CD4-positive, alpha-beta T cell (primary cell): Measurements from ENCODE around the gene SH2D5. TPM values are rescaled to one million over a fixed set of nuclear protein-coding genes. Genes with fewer than 3 reads are reported as not detected.
A peak's percentile ranks its signal among the peaks of the same experiment; 100 is the strongest.

Experiments
- ATAC-seq: fragments of 200-7000 bp; cut with Tn5 transposase; one replicate; pipeline ENCODE4 v1.10.0; 2022; ENCODE audit warnings: mild to moderate bottlenecking; ENCODE audit not compliant: poor library complexity
- CTCF ChIA-PET: fragments of 350-600 bp; sonication (Branson Sonifier 250); formaldehyde crosslinking; loops from one replicate; lab custom pipeline; 2021; ENCODE audit warnings: antibody characterized with exemption, inconsistent platforms; lab: Charles Lee
- POLR2A ChIA-PET: fragments of 350-600 bp; sonication (Branson Sonifier 250); formaldehyde crosslinking; loops from one replicate; lab custom pipeline; 2021; ENCODE audit warnings: antibody characterized with exemption, inconsistent platforms; lab: Charles Lee
- DNase-seq, 14 experiments: peaks; one replicate each; pipeline ENCODE4 v3.0.0-alpha.2; 2013 to 2020; ENCODE audit warnings: mixed read lengths in 2 of 14
- H3K27ac ChIP-seq, 2 donors: one replicate each; pipeline versions ENCODE4 v1.5.1 to v1.7.0; 2013; ENCODE audit warnings: low read length in 2 of 2, low read depth in 1 of 2, mild to moderate bottlenecking in 1 of 2
- H3K27me3 ChIP-seq, 2 experiments: 1 replicate in 1 of 2; 2 replicates in 1 of 2; pipeline versions ENCODE4 v1.6.1 to v1.7.0; 2013; ENCODE audit warnings: low read length in 2 of 2, control low read depth in 1 of 2, mild to moderate bottlenecking in 1 of 2, moderate library complexity in 1 of 2; ENCODE audit not compliant: insufficient read depth in 2 of 2, control insufficient read depth in 1 of 2
- H3K36me3 ChIP-seq: one replicate; pipeline ENCODE4 v1.6.1; 2013; ENCODE audit warnings: low read length, control low read depth; ENCODE audit not compliant: insufficient read depth
- H3K4me1 ChIP-seq: one replicate; pipeline ENCODE4 v1.6.1; 2013; ENCODE audit warnings: low read length, control low read depth; ENCODE audit not compliant: insufficient read depth
- H3K4me3 ChIP-seq: one replicate; pipeline ENCODE4 v1.5.1; 2013; ENCODE audit warnings: mild to moderate bottlenecking, low read length, moderate library complexity
- H3K9me3 ChIP-seq, 2 experiments: 1 replicate in 1 of 2; 2 replicates in 1 of 2; pipeline versions ENCODE4 v1.6.1 to v1.7.0; 2013; ENCODE audit warnings: low read length in 2 of 2, mild to moderate bottlenecking in 2 of 2, control low read depth in 1 of 2, moderate library complexity in 1 of 2; ENCODE audit not compliant: control insufficient read depth in 1 of 2, insufficient read depth in 1 of 2
- H3K27ac Mint-ChIP-seq: one replicate; pipeline ENCODE4 v1.8.0; 2020; ENCODE audit warnings: mixed read lengths
- H3K27me3 Mint-ChIP-seq: one replicate; pipeline ENCODE4 v1.8.0; 2021; ENCODE audit warnings: mixed read lengths
- H3K36me3 Mint-ChIP-seq: one replicate; pipeline ENCODE4 v1.8.0; 2021; ENCODE audit warnings: low read depth, mixed read lengths
- H3K4me1 Mint-ChIP-seq: one replicate; pipeline ENCODE4 v1.8.0; 2021; ENCODE audit warnings: low read depth, mixed read lengths
- H3K4me3 Mint-ChIP-seq: one replicate; pipeline ENCODE4 v1.8.0; 2020; ENCODE audit warnings: mild to moderate bottlenecking, mixed read lengths
- H3K9me3 Mint-ChIP-seq: one replicate; pipeline ENCODE4 v1.8.0; 2020; ENCODE audit warnings: mixed read lengths
- intact Hi-C, 2 experiments: fragments of 100-400 bp; cut with DNase I in 1 of 2; cut with micrococcal nuclease in 1 of 2; formaldehyde crosslinking; loops; one replicate each; pipeline versions ENCODE4 v1.15.1 to v1.9.0; 2023 to 2025; cut with DNase I, micrococcal nuclease
- total RNA-seq, 174 experiments: library from RNA in 2 of 174; stranded (reverse) in 2 of 174; gene quantifications; one replicate each; pipeline ENCODE4 v1.2.3 and lab custom pipeline; 2021 to 2026
- TF ChIP-seq, protein P1 (sequence below): fragments of 200-600 bp; IDR thresholded peaks from one replicate; pipeline ENCODE4 v1.8.0; 2022; ENCODE audit warnings: antibody characterized with exemption, mild to moderate bottlenecking

The SH2D5 gene
- total RNA-seq, 2 experiments from 2014 or later, result 0.08 TPM; not detected in 1

DNA sequence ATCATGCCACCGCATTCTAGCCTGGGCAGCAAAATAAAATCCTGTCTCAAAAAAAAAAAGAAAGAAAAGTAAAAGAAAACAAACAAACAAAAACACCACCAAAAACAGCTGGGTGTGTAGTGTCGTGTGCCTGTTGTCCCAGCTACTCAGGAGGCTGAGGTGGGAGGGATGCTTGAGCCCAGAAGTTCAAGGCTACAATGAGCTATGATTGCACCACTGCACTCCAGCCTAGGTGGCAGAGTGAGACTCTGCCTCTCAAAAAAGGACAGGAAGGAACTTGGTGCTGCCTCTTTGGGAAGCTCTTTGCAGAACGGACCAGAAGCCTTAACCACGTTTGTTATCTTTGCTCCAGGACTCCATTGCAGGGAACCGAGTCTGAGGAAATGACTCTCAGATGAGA is 25.7 kb downstream of the SH2D5 start:
- ATAC-seq (no peak), DNase-seq (no peak)
- H3K36me3 ChIP-seq, result no peaks in the 10 kb centered on the region
- Mint-ChIP-seq H3K36me3 (no peaks in the 10 kb centered on the region), H3K27ac (no peak overlapping the region), H3K9me3 (no peaks in the 10 kb centered on the region), H3K27me3 (peaks cover 5% of the 10 kb centered on the region), H3K4me3 (no peak overlapping the region), H3K4me1 (no peaks in the 10 kb centered on the region)
- TF ChIP-seq, protein P1, sequence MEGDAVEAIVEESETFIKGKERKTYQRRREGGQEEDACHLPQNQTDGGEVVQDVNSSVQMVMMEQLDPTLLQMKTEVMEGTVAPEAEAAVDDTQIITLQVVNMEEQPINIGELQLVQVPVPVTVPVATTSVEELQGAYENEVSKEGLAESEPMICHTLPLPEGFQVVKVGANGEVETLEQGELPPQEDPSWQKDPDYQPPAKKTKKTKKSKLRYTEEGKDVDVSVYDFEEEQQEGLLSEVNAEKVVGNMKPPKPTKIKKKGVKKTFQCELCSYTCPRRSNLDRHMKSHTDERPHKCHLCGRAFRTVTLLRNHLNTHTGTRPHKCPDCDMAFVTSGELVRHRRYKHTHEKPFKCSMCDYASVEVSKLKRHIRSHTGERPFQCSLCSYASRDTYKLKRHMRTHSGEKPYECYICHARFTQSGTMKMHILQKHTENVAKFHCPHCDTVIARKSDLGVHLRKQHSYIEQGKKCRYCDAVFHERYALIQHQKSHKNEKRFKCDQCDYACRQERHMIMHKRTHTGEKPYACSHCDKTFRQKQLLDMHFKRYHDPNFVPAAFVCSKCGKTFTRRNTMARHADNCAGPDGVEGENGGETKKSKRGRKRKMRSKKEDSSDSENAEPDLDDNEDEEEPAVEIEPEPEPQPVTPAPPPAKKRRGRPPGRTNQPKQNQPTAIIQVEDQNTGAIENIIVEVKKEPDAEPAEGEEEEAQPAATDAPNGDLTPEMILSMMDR, result no peak
- H3K27me3 ChIP-seq, result peaks cover 0 to under 1% of the 10 kb centered on the region in 2 experiments
- no peaks in the 10 kb centered on the region for H3K4me1 ChIP-seq
- CTCF ChIA-PET, result interaction anchor here (0.7 to 1.2 kb wide), 2 partner anchors 10 to 375 kb away, joined by 4 to 5 read pairs; no protein-coding TSS in a partner anchor
- no peak overlapping the region for H3K4me3 ChIP-seq
- POLR2A ChIA-PET, result no interaction called here
- intact Hi-C loops, result no loop called here
- H3K27ac ChIP-seq, result no peak overlapping the region
- peaks cover 0 to 5% of the 10 kb centered on the region in 2 experiments for H3K9me3 ChIP-seq

DNA sequence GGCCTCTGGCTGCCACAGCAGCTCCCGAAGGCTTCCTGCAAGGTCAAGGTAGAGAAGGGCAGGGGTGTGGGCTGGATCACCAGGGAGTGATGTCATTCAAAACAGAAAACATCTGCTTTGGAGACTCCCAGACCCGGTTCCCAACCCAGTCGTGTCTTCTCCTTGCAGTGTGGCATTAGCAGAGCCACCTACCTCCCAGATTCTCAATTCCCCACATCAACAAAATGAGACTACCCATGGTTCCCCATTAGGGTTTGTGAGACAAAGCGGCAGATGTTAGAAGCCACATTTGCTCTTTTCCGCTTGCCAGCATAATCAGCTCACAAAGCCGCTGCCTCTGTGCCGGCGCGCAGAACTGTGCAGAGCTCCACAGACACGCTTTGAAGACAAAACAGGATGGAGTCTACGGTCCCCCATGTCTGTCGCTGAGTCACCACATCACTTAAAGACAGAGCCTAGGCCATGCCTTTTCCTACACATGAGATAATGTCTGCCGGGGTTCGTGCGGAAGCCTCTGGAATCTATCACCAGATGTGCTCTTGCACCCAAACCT is 27.2 kb downstream of the SH2D5 start:
- Mint-ChIP-seq H3K4me3 (no peak overlapping the region), H3K36me3 (no peaks in the 10 kb centered on the region), H3K9me3 (no peaks in the 10 kb centered on the region), H3K4me1 (no peaks in the 10 kb centered on the region), H3K27ac (no peak overlapping the region), H3K27me3 (peaks cover 5% of the 10 kb centered on the region)
- no peak overlapping the region for H3K4me3 ChIP-seq
- ATAC-seq (peak; percentile 34), DNase-seq (peak in 1 of 14 experiments; percentile 18)
- no peaks in the 10 kb centered on the region for H3K36me3 ChIP-seq
- H3K4me1 ChIP-seq, result no peaks in the 10 kb centered on the region
- H3K9me3 ChIP-seq, result peaks cover 0 to 5% of the 10 kb centered on the region in 2 experiments
- POLR2A ChIA-PET, result no interaction called here
- H3K27ac ChIP-seq, result no peak overlapping the region
- CTCF ChIA-PET, result no interaction called here
- intact Hi-C loops, result no loop called here
- TF ChIP-seq, protein P1, result no peak
- no peaks in the 10 kb centered on the region for H3K27me3 ChIP-seq

DNA sequence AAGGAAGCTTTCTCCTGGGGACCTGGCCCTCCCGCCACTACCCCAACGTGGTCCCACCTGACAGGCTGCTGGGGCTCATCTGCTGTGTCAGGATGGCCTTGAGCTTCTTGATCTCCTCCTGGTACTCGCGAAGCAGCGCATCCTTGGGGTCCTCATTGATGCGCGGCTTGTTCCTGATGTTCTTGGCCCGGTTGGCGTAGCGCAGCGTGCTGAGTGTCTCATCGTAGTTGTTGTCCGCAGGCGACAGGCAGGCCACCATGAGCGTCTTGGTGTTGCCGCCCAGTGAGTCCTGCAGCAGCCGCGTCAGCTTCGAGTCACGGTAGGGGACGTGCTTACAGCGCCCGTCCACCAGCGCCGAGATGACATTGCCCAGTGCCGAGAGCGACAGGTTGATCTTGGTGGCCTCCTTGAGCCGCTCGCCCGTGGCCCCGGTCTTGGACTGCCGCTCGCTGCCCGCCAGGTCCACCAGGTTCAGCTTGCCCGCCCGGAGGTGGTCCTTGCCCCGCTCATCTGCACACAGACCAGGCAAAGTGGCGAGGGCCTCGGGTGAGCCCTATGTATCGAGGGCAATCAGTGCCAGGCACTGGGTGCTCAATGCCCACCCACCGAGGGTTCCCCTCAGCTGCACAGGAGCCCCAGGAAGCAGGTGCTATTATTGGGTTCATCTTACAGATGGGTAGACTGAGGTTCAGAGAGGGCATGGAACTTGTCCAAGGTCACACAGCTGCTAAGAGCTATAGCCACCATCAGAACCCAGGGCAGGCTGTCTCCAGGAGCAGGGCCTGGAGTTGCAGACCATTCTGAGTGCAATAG is 27.9 kb downstream of the SH2D5 start:
- H3K27me3 ChIP-seq, result no peaks in the 10 kb centered on the region
- POLR2A ChIA-PET, result no interaction called here
- Mint-ChIP-seq H3K27me3 (peaks cover 5% of the 10 kb centered on the region), H3K4me3 (no peak overlapping the region), H3K9me3 (no peaks in the 10 kb centered on the region), H3K4me1 (no peaks in the 10 kb centered on the region), H3K27ac (no peak overlapping the region), H3K36me3 (no peaks in the 10 kb centered on the region)
- H3K9me3 ChIP-seq, result peaks cover 0 to 2% of the 10 kb centered on the region in 2 experiments
- intact Hi-C loops, result no loop called here
- TF ChIP-seq, protein P1, result no peak
- no peaks in the 10 kb centered on the region for H3K36me3 ChIP-seq
- CTCF ChIA-PET, result no interaction called here
- DNase-seq (no peak), ATAC-seq (no peak)
- no peaks in the 10 kb centered on the region for H3K4me1 ChIP-seq
- no peak overlapping the region for H3K27ac ChIP-seq
- H3K4me3 ChIP-seq, result no peak overlapping the region
